GM12892 (cell line): Measurements from ENCODE around the gene STK32B.

Experiments
- POLR2A ChIP-seq: IDR thresholded peaks from 2 replicates; pipeline ENCODE4 v1.6.1; 2011; ENCODE audit warnings: low read depth, low read length, control low read depth
- POLR2AphosphoS5 ChIP-seq: IDR thresholded peaks from 2 replicates; pipeline ENCODE4 v1.6.1; 2011; ENCODE audit warnings: low read depth, low read length, control low read depth
- TAF1 ChIP-seq: IDR thresholded peaks from 2 replicates; pipeline ENCODE4 v1.6.1; 2011; ENCODE audit warnings: low read depth, mild to moderate bottlenecking, control low read depth, low read length, borderline replicate concordance

- TF ChIP-seq POLR2A (no peak), TAF1 (no peak), POLR2AphosphoS5 (no peak)
Measured at GRCh38 chr4:5471691-5472090, 420.4 kb downstream of the STK32B start.
